Endometrial microvascular endothelial cells (primary cell): ENCODE measurements around the gene HSF4. TPM values are rescaled to one million over a fixed set of nuclear protein-coding genes. Genes with fewer than 3 reads are reported as not detected.

Source experiments
- in situ Hi-C: cut with HindIII; loops from 2 replicates; pipeline ENCODE4 v1.10.0; 2017; ENCODE audit warnings: low sequenced_read_pairs, low pct_unique_long_range_greater_than_20kb; ENCODE audit errors: inconsistent ontology term
- total RNA-seq: library from RNA; depleted of rRNA; stranded (reverse); fragments of >200 nt; gene quantifications from one replicate; pipeline ENCODE4 v1.2.3, GENCODE V29; 2015; ENCODE audit errors: inconsistent ontology term

HSF4 gene
- total RNA-seq, 1 donor from 2014 or later = not detected

DNA sequence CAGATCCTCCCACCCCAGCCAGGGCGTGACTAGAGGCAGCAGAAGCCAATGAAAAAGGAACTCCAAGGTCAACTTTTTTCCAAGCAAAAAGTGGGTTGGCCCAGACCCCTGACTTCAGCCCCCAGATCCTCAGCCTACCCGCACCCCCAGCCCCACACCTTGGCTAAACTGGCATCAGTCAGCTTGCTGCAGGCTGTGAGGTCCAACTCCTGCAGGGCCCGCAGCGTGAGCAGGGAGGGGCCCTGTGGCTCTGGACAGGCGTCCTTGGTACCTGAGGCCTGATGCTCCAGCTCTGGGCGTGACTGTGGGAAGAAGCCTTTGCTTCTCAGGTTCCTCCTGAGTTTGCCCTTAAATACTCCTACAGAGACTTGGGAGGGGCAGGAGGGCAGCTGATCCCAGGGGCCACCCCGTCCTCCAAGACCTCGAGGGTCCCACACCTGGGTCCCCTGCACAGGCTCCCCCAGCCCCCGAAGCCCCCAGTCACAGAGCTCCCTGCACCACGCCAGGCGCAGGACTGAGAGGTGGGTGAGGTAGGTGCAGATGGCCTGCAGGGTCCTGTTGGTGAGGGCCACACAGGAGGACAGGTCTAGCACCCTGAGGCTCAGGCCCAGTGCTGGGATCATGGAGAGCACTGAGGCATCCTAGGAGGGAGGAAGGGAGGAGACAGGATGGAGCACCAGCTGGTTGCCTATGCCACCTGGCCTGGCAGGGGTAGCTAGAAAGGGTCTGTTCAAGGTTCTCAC lies 43.8 kb downstream of the HSF4 start:
- in situ Hi-C loops = no loop called here

- in situ Hi-C loops = no loop called here
These were observed 45.0 kb downstream of the HSF4 start for GRCh38 chr16:67209565-67209964.

DNA sequence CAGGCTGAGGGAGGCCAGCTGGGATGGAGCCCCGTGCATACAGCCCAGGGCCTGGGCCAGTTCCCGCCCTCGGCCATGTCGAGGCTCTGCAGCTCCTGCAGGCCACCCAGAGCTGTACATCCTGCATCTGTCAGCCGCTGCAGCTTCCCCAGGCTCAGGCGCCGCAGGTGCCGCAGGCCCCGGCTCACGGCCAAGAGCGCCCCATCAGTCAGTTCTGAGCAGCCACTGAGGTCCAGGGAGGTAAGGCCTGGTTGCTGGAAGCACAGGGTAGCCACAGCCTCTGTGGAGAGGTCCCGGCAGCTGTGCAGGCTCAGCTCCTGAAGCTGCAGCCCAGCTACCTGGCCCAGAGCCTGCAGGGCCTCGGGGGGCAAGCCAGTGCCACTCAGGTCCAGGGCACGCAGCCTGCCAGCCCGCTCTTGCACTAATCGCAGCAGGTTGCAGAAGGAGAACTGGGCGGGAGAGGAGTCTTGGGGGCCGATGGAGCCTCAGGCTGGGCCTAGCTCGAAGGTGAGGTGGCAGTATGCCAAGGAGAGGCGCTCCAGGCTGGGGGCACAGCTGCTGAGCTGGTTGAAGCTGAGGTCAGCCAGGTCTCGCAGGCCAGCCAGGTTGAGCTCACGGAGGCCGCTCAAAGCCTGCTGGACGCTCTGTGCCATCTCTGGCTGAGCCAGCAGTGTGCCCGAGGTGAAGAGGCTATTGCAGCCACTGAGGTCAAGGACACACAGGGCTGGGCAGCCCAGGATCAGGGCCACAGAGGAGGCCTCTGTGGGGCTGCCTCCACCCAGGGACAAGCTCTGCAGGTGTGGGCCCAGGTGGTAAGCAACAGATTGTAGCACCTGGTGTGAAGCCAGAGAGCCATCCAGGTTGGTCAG lies 45.8 kb downstream of the HSF4 start:
- in situ Hi-C loops = no loop called here

- in situ Hi-C loops = no loop called here
These were observed 47.1 kb downstream of the HSF4 start for GRCh38 chr16:67211674-67212073.

DNA sequence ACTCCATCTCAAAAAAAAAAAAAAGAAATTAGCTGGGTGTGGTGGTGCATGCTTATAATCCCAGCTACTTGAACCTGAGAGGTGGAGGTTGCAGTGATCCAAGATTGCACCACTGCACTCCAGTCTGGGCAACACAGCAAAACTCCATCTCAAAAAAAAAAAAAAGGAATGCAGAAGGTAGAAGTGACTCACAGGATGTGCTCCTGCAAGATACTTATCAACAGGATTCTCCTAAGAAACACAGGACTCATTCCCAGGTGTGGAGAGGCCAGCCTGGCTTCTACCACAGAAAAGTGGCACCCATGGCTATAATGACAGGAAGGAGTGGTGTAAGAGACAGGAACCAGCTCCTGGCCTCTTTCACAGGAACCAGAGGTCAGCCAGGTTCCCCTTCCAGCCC lies 48.2 kb downstream of the HSF4 start:
- in situ Hi-C loops = no loop called here

DNA sequence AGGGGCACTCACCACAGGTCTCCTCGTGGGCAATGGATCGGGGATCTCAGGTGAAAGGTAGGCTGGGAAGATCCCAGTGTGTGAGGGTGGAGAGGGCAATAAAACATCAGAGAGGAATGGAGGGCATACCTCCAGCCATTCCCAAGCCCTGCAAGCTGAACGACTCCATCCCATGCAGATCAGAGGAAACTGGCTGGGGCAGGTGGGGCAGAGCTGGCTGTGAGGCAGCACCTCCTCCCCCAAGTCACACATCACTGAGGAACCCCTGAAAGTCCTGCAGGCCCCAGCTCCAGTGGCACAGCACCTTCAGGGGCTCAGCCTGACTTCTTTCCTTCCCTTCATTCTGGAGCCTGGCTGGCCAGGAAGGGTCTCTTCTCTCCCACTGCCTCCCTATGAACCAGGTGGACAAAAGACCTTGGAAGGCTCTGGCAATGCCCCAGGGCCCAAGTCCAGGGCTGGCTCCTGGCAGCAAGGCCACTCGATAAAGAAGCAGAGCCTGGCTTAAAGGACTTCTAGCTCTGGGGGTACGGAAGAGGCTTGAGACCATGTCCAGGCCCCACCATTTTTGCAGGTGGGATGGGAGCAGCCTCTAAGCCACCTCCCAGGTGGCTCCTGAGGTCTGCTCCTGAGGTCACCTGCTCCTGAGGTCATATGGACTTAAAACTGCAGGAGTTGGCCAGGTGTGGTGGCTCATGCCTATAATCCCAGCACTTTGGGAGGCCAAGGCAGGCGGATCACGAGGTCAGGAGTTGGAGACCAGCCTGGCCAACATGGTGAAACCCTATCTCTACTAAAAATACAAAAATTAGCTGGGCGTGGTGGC lies 48.9 kb downstream of the HSF4 start:
- in situ Hi-C loops = no loop called here

DNA sequence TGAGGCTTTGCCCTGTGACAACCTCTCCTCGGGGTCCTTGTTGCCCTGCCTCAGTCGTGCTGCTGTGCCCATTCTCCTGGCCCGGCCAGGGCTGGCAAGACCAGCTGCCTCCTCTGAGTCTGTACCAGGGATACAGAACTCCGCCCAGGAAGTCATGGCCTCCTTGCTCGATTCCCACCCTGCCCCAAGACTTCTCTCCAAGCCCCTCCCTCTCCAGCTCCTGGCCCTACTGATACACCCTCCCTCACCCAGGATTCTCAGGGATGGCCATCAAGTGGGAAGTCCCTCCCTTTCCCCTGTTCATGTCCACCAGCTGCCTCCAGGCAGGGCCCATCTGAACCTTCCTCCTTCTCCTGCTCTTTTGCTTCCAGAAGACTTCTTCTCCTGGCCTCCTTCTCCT lies 51.2 kb downstream of the HSF4 start:
- in situ Hi-C loops = no loop called here

DNA sequence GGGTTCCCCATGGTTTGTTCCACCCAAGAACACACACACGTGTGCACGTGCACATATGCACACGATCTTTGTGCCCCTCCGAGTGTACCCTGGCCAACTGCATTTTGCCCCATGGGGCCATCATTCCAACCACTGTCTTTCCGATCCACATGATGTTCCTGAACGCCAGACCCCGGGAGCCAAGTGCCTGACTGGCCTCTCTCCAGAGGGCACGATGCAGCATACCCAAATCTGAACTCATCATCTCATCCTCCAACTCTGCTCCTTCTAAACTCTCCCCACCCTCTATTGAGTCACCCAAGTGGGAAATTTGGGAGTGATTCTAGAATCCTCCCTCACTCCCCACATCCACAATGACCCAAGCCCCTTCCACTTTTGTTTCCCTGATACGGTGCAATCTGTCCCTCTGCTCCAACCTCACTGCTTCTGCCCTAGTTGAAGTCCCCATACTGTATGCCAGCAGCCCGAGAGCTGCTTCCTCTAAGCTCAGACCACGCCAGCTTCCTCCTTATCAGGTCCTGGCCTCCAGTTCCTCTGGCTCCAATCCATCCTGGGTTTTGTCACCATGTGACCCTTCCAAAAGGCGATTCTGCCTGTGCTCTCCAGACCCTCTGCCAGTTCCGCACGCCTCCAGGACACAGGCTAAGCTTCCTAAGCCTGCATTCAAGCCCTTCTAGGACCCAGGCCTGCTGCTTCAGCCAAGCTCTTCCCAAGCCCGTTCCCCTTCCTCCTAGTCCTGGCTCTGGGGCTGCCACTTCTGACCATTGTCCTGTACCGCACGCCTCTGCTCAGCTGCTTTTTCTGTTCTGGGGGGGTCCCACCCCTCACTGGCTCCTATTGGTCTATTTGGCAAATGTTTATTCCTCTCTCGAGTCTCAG lies 52.3 kb downstream of the HSF4 start:
- in situ Hi-C loops = no loop called here

Other genes with a start within 250 kb of the HSF4 start
- not detected for gene CDH16, start 245.9 kb upstream of the HSF4 start, total RNA-seq
- 0.46 TPM for gene RRAD, start 239.2 kb upstream of the HSF4 start, total RNA-seq
- gene CIAO2B, start 230.3 kb upstream of the HSF4 start, total RNA-seq = 69.0 TPM
- 43.9 TPM for gene CES2, start 229.2 kb upstream of the HSF4 start, total RNA-seq
- not detected for gene CES3, start 203.5 kb upstream of the HSF4 start, total RNA-seq
- under 0.01 TPM for gene CES4A, start 176.2 kb upstream of the HSF4 start, total RNA-seq
- 78.1 TPM for gene CBFB, start 135.6 kb upstream of the HSF4 start, total RNA-seq
- 21.8 TPM for gene PHAF1, start 54.8 kb upstream of the HSF4 start, total RNA-seq
- gene B3GNT9, start 13.7 kb upstream of the HSF4 start, total RNA-seq = 4.7 TPM
- 33.0 TPM for gene TRADD, start 4.8 kb upstream of the HSF4 start, total RNA-seq
- 13.6 TPM for gene FBXL8, start 4.8 kb upstream of the HSF4 start, total RNA-seq
- 37.5 TPM for gene NOL3, start 5.8 kb downstream of the HSF4 start, total RNA-seq
- 5.6 TPM for gene MATCAP1, start 19.2 kb downstream of the HSF4 start, total RNA-seq
- gene EXOC3L1, start 25.4 kb downstream of the HSF4 start, total RNA-seq = 6.9 TPM
- gene E2F4, start 27.4 kb downstream of the HSF4 start, total RNA-seq = 163 TPM
- 0.37 TPM for gene ELMO3, start 34.4 kb downstream of the HSF4 start, total RNA-seq
- gene TMEM208, start 62.4 kb downstream of the HSF4 start, total RNA-seq = 41.0 TPM
- gene FHOD1, start 82.7 kb downstream of the HSF4 start, total RNA-seq = 57.5 TPM
- gene SLC9A5, start 84.2 kb downstream of the HSF4 start, total RNA-seq = 1.7 TPM
- 69.4 TPM for gene PLEKHG4, start 114.8 kb downstream of the HSF4 start, total RNA-seq
- under 0.01 TPM for gene KCTD19, start 162.0 kb downstream of the HSF4 start, total RNA-seq
- 0.56 TPM for gene LRRC36, start 162.1 kb downstream of the HSF4 start, total RNA-seq
- gene TPPP3, start 228.8 kb downstream of the HSF4 start, total RNA-seq = 1.4 TPM